Measurements from ENCODE around the gene HPCA. TPM values are rescaled to one million over a fixed set of nuclear protein-coding genes. Genes with fewer than 3 reads are reported as not detected.

HPCA gene
- total RNA-seq, 2 donors from 2014 or later = 1.2 TPM; not detected in 1

DNA sequence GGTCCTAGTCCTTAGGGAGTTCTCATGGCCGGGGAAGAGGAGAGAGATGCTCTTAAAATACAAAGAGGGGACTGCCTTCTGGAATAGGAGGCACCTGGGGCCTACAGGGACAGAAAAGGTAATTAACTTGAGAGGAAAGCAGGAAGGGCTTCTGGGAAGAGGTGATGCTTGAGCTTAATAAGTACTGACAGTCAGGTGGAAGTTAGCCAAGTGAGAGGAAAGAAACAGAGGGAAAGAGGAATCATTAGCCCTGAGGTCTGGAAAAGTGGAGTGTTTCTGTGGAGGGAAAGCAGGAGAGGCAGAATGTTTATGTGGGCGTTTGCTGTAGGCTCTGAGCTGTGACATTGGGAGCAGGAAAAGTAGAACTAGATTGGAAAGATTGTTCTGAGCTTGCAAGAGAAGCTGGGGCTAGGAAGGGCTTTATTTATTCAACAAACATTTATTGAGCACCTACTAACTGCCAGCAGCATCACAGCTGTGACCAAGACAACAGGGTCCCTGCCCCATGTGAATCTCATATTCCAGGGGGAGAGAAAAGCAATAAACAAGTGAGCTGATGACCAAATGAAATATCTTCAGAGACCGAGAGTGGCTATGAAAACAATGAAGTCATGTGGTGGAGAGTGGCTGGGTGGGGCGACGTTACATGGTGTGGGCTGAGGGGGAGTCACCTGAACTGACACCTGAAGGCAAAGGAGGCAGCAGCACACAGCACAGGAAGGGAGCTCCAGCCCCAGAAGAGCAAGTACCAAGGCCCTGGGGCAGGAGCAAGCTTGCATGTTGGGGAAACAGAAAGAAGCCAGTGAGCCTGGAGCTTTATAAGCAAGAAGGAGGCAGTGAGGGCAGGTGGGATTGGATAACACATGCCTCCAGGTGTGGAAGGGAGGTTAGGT, 11.2 kb upstream of the HPCA start:
- Mint-ChIP-seq H3K36me3 (ENCODE audit: low read depth) (no peaks in the 10 kb centered on the region), H3K27me3 (ENCODE audit: insufficient read depth) (peaks cover 43% of the 10 kb centered on the region), H3K27ac (no peak overlapping the region), H3K9me3 (no peaks in the 10 kb centered on the region), H3K4me3 (no peak overlapping the region), H3K4me1 (peaks cover 15% of the 10 kb centered on the region)
- Histone ChIP-seq H3K27ac (ENCODE audit: low read depth, low read length) (no peak overlapping the region), H3K9me3 (ENCODE audit: control insufficient read depth, low read length) (no peaks in the 10 kb centered on the region), H3K9ac (ENCODE audit: extremely low read depth, low read length, poor library complexity, severe bottlenecking) (no peak overlapping the region), H3K36me3 (ENCODE audit: control insufficient read depth, insufficient read depth, low read length) (no peaks in the 10 kb centered on the region), H3K27me3 (ENCODE audit: control insufficient read depth, insufficient read depth, low read length, poor library complexity, severe bottlenecking) (peaks cover 17% of the 10 kb centered on the region), H3K4me3 (ENCODE audit: low read length) (no peak overlapping the region), H3K4me1 (ENCODE audit: control insufficient read depth, insufficient read depth, low read length) (peaks cover 6% of the 10 kb centered on the region)
- TF ChIP-seq, protein P1, sequence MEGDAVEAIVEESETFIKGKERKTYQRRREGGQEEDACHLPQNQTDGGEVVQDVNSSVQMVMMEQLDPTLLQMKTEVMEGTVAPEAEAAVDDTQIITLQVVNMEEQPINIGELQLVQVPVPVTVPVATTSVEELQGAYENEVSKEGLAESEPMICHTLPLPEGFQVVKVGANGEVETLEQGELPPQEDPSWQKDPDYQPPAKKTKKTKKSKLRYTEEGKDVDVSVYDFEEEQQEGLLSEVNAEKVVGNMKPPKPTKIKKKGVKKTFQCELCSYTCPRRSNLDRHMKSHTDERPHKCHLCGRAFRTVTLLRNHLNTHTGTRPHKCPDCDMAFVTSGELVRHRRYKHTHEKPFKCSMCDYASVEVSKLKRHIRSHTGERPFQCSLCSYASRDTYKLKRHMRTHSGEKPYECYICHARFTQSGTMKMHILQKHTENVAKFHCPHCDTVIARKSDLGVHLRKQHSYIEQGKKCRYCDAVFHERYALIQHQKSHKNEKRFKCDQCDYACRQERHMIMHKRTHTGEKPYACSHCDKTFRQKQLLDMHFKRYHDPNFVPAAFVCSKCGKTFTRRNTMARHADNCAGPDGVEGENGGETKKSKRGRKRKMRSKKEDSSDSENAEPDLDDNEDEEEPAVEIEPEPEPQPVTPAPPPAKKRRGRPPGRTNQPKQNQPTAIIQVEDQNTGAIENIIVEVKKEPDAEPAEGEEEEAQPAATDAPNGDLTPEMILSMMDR (conservative IDR thresholded peaks at IDR 0.05) = no peak
- DNase-seq = no peak
- 79 to 84% methylated on average over 5 of the region's 5 CpGs for WGBS, 2 experiments (ENCODE audit: insufficient coverage in 1 of 2, insufficient read length in 1 of 2)

DNA sequence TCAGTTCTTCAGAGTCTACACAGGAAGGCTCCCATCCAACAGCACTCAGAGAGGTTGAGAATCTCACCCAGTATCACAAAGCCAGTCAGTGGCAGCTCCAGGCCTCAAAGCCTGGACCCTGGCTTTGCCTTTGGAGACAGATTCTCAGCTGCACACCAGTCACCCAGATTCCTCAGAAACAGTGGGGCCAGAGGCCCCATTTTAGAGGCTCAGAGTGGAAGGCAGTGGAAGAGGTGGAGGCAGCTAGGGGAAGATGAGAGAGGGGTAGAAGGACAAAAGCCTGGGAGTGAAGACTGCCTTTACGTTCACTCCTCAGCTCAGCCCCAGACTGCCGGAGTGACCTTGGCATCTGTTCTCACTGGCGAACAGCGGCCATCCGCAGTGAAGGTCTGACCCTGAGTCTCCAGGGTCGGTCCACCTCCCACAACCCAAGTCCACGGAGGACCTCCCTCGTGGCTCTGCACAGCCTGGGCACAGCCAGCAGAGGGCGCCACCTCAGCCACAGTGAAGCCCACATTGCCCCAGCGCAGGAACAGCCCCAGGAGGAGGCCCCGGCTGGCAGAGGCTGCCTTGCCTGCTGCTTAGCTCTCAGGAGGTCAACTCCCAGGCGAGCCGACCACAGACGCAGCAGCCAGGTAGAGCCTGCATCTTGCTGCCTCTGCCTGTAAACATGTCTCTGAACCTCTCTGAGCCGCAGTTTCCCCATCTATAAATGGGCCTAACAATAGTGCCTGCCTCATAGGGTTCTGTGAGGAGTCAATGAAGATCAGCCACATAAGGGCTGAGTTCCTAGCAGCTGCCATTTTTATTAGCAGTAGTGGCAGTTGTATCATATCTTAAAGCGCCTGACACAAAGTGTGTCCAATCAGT, 9.7 kb upstream of the HPCA start:
- Histone ChIP-seq H3K27me3 (ENCODE audit: control insufficient read depth, insufficient read depth, low read length, poor library complexity, severe bottlenecking) (peaks cover 6% of the 10 kb centered on the region), H3K27ac (ENCODE audit: low read depth, low read length) (no peak overlapping the region), H3K4me1 (ENCODE audit: control insufficient read depth, insufficient read depth, low read length) (no peaks in the 10 kb centered on the region), H3K9me3 (ENCODE audit: control insufficient read depth, low read length) (no peaks in the 10 kb centered on the region), H3K9ac (ENCODE audit: extremely low read depth, low read length, poor library complexity, severe bottlenecking) (no peak overlapping the region), H3K4me3 (ENCODE audit: low read length) (no peak overlapping the region), H3K36me3 (ENCODE audit: control insufficient read depth, insufficient read depth, low read length) (no peaks in the 10 kb centered on the region)
- TF ChIP-seq, protein P1 (conservative IDR thresholded peaks at IDR 0.05) = peak; percentile 90
- WGBS, 2 experiments (ENCODE audit: insufficient coverage in 1 of 2, insufficient read length in 1 of 2) = 71 to 76% methylated on average over 6 to 16 of the region's 16 CpGs
- Mint-ChIP-seq H3K36me3 (ENCODE audit: low read depth) (no peaks in the 10 kb centered on the region), H3K4me1 (peaks cover 7% of the 10 kb centered on the region), H3K4me3 (no peak overlapping the region), H3K9me3 (no peaks in the 10 kb centered on the region), H3K27me3 (ENCODE audit: insufficient read depth) (peaks cover 41% of the 10 kb centered on the region), H3K27ac (no peak overlapping the region)
- DNase-seq = peak; percentile 87

DNA sequence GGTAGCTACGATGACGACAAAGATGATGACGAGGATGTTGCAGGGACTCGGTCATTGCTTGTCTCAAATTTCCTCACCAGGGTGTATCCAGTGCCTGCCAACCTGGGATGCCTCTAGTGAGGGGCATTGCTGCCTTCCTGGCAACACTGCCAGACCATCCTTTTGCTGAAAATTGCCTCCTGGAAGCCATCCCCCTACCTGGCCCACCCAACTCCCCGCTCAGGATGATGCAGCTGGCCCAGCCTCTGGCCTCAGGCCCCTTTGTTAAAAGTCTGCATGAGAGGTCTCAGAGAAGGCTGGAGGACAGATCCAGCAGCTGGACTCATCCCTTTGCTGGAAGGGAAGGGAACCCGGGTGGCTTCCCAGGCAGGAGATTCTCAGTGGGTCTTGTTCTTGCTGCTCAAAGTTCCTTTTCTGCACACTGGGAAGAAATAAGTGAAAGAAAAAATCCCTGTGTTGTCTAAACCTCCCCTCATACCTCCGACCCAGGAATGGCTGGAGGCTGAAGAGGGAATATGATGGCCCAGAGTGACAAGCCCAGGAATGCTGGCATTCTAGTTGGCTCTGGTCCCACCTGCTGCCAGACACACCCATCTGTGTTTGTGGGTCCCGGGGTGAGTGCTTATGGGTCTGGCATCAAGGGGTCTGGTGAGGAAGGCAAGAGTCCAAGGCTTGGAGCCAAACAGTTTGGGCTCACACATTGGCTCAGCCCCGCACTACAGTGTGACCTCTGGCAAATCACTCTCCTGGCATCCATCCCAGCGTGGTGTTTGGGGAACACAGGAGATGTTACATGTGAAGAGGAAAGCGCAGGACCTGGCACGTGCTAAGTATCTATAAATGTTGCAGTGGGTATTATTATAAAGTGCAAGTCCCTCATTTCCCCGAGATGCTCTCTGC, 8.8 kb upstream of the HPCA start:
- Histone ChIP-seq H3K36me3 (ENCODE audit: control insufficient read depth, insufficient read depth, low read length) (no peaks in the 10 kb centered on the region), H3K4me1 (ENCODE audit: control insufficient read depth, insufficient read depth, low read length) (no peaks in the 10 kb centered on the region), H3K4me3 (ENCODE audit: low read length) (no peak overlapping the region), H3K9me3 (ENCODE audit: control insufficient read depth, low read length) (no peaks in the 10 kb centered on the region), H3K27ac (ENCODE audit: low read depth, low read length) (no peak overlapping the region), H3K27me3 (ENCODE audit: control insufficient read depth, insufficient read depth, low read length, poor library complexity, severe bottlenecking) (no peaks in the 10 kb centered on the region), H3K9ac (ENCODE audit: extremely low read depth, low read length, poor library complexity, severe bottlenecking) (no peak overlapping the region)
- H3K27ac Mint-ChIP-seq = no peak overlapping the region
- DNase-seq = peak; percentile 36
- no peaks in the 10 kb centered on the region for H3K9me3 Mint-ChIP-seq
- peaks cover 39% of the 10 kb centered on the region for H3K27me3 Mint-ChIP-seq (ENCODE audit: insufficient read depth)
- WGBS, 2 experiments (ENCODE audit: insufficient coverage in 1 of 2, insufficient read length in 1 of 2) = 92 to 94% methylated on average over 9 to 13 of the region's 13 CpGs
- no peak overlapping the region for H3K4me3 Mint-ChIP-seq
- TF ChIP-seq, protein P1 (conservative IDR thresholded peaks at IDR 0.05) = no peak
- H3K4me1 Mint-ChIP-seq = peaks cover 4% of the 10 kb centered on the region
- no peaks in the 10 kb centered on the region for H3K36me3 Mint-ChIP-seq (ENCODE audit: low read depth)

All from endodermal cell (in vitro differentiated cells).